GM10847 (cell line): ENCODE results near the gene PEX10.

Source experiments
- POLR2A ChIP-seq: IDR thresholded peaks from 2 replicates; pipeline ENCODE4 v1.6.1; 2011; ENCODE audit not compliant: insufficient read length; ENCODE audit errors: extremely low read depth

Gene PEX10

GRCh38 chr1:2372551-2373490 is 39.5 kb downstream of the PEX10 start:
- no peak for TF ChIP-seq POLR2A

GRCh38 chr1:2368053-2368744 is 44.2 kb downstream of the PEX10 start:
- no peak for TF ChIP-seq POLR2A

- no peak for TF ChIP-seq POLR2A
These were observed 48.4 kb downstream of the PEX10 start for GRCh38 chr1:2363847-2364513.

GRCh38 chr1:2360588-2361364 is 51.6 kb downstream of the PEX10 start:
- TF ChIP-seq POLR2A: no peak

GRCh38 chr1:2358651-2359640 is 53.4 kb downstream of the PEX10 start:
- TF ChIP-seq POLR2A: no peak

- TF ChIP-seq POLR2A: no peak
These were observed 54.3 kb downstream of the PEX10 start for GRCh38 chr1:2358072-2358471.

- no peak for TF ChIP-seq POLR2A
These were observed 55.2 kb downstream of the PEX10 start for GRCh38 chr1:2356911-2357845.

GRCh38 chr1:2356401-2356800 is 56.0 kb downstream of the PEX10 start:
- no peak for TF ChIP-seq POLR2A

GRCh38 chr1:2355373-2356261 is 56.7 kb downstream of the PEX10 start:
- TF ChIP-seq POLR2A: no peak

- no peak for TF ChIP-seq POLR2A
These were observed 57.6 kb downstream of the PEX10 start for GRCh38 chr1:2354511-2355372.
